HG02884 (cell line): ENCODE results near the gene ZNF646.
A peak's percentile ranks its signal among the peaks of the same experiment; 100 is the strongest.
"Not testable (repeated sequence)": the region's sequence is repeated elsewhere in the genome, so short reads cannot be mapped to it uniquely, and the experiment has no call there.

Experiments used
- ATAC-seq: cut with Tn5 transposase; IDR thresholded peaks from one replicate; pipeline ENCODE4 v1.9.1; 2021; ENCODE audit warnings: mild to moderate bottlenecking, moderate library complexity; ENCODE audit not compliant: unreplicated experiment

Gene ZNF646

GRCh38 chr16:31083081-31083480 lies 8.9 kb downstream of the ZNF646 start:
- ATAC-seq, result no peak

GRCh38 chr16:31083556-31083955 lies 9.3 kb downstream of the ZNF646 start:
- no peak for ATAC-seq

- no peak for ATAC-seq
Measured at GRCh38 chr16:31083981-31084380, 9.8 kb downstream of the ZNF646 start.

GRCh38 chr16:31084584-31085302 lies 10.5 kb downstream of the ZNF646 start:
- no peak for ATAC-seq

- no peak for ATAC-seq
Measured at GRCh38 chr16:31085411-31085810, 11.2 kb downstream of the ZNF646 start.

- ATAC-seq, result no peak
Measured at GRCh38 chr16:31085873-31086628, 11.8 kb downstream of the ZNF646 start.

GRCh38 chr16:31086629-31086906 lies 12.3 kb downstream of the ZNF646 start:
- no peak for ATAC-seq

- ATAC-seq, result no peak
Measured at GRCh38 chr16:31087481-31087880, 13.3 kb downstream of the ZNF646 start.

- no peak for ATAC-seq
Measured at GRCh38 chr16:31087971-31088370, 13.7 kb downstream of the ZNF646 start.

- no peak for ATAC-seq
Measured at GRCh38 chr16:31088459-31089183, 14.4 kb downstream of the ZNF646 start, which contains the start of gene PRSS53. Gene PRSS53, minus strand, starts transcription at chr16:31088943. Its CDS starts 134 bp downstream, at chr16:31088809.

- ATAC-seq, result no peak
Measured at GRCh38 chr16:31089199-31089598, 15.0 kb downstream of the ZNF646 start.

- no peak for ATAC-seq
Measured at GRCh38 chr16:31090540-31090939, 16.3 kb downstream of the ZNF646 start.

GRCh38 chr16:31092330-31092729 lies 18.1 kb downstream of the ZNF646 start:
- ATAC-seq, result no peak

GRCh38 chr16:31093132-31093703 lies 19.0 kb downstream of the ZNF646 start:
- no peak for ATAC-seq

- no peak for ATAC-seq
Measured at GRCh38 chr16:31094088-31094423, 19.8 kb downstream of the ZNF646 start.

- ATAC-seq, result peak; percentile 83
Measured at GRCh38 chr16:31094424-31095120, 20.4 kb downstream of the ZNF646 start, which contains the start of gene VKORC1. Gene VKORC1, minus strand, starts transcription at chr16:31094797. Its CDS starts 68 bp downstream, at chr16:31094729.

GRCh38 chr16:31099860-31100638 lies 25.8 kb downstream of the ZNF646 start:
- ATAC-seq, result no peak

- ATAC-seq, result not testable (repeated sequence)
Measured at GRCh38 chr16:31100876-31101641, 26.8 kb downstream of the ZNF646 start.

GRCh38 chr16:31105677-31106213 lies 31.5 kb downstream of the ZNF646 start:
- peak; percentile 39 for ATAC-seq
